Tibial artery (tissue), 4 donors: ENCODE data around the gene PDP2.

Experiments used
- DNase-seq, 2 donors: peaks; one replicate each; pipeline ENCODE4 v3.0.0-alpha.2; 2019
- H3K27ac ChIP-seq, 2 donors: fragments of 200-600 bp; sonication (generic) in 1 of 2; 1 replicate in 1 of 2; 2 replicates in 1 of 2; pipeline ENCODE4 v1.5.1; 2018 to 2019; ENCODE audit warnings: mild to moderate bottlenecking in 1 of 2
- H3K27me3 ChIP-seq, 2 donors: fragments of 200-600 bp; sonication (generic) in 1 of 2; one replicate each; pipeline versions ENCODE4 v1.5.1 to v1.6.0; 2016 to 2019
- H3K36me3 ChIP-seq, 3 donors: fragments of 200-600 bp; sonication (generic) in 2 of 3; one replicate each; pipeline ENCODE4 v1.5.1; 2016 to 2019; ENCODE audit warnings: mild to moderate bottlenecking in 2 of 3
- H3K4me1 ChIP-seq, 4 donors: fragments of 200-600 bp; sonication (generic) in 2 of 4; 1 replicate in 3 of 4; 2 replicates in 1 of 4; pipeline ENCODE4 v1.5.1; 2016 to 2019
- H3K4me3 ChIP-seq, 2 donors: fragments of 200-600 bp; sonication (generic) in 1 of 2; 1 replicate in 1 of 2; 2 replicates in 1 of 2; pipeline ENCODE4 v1.5.1; 2018 to 2019; ENCODE audit warnings: mild to moderate bottlenecking in 2 of 2
- H3K9me3 ChIP-seq, 3 donors: fragments of 200-600 bp; sonication (generic) in 1 of 3; one replicate each; pipeline ENCODE4 v1.5.1; 2016 to 2019
- CTCF ChIP-seq, 2 experiments: fragments of 200-600 bp in 1 of 2; fragments of 450-650 bp in 1 of 2; IDR thresholded peaks; one replicate each; pipeline ENCODE4 v1.5.1; 2017 to 2019; ENCODE audit warnings: antibody characterized with exemption in 2 of 2, mild to moderate bottlenecking in 1 of 2, moderate library complexity in 1 of 2
- intact Hi-C: fragments of 100-400 bp; cut with DNase I; formaldehyde crosslinking; loops from one replicate; pipeline ENCODE4 v1.15.0; 2023; ENCODE audit warnings: low total_unique reads

PDP2 gene

GRCh38 chr16:66849021-66849420, 31.3 kb upstream of the PDP2 start:
- Histone ChIP-seq H3K4me1 (peaks cover 8 to 20% (median 20%) of the 10 kb centered on the region in 4 donors), H3K4me3 (no peak overlapping the region), H3K27ac (no peak overlapping the region), H3K9me3 (no peaks in the 10 kb centered on the region), H3K36me3 (no peaks in the 10 kb centered on the region), H3K27me3 (peaks cover 6 to 25% of the 10 kb centered on the region in 2 donors)
- intact Hi-C loops, result no loop called here
- peak in 1 of 2 donors; percentile 19 for DNase-seq
- TF ChIP-seq CTCF (IDR thresholded peaks at IDR 0.05), result no peak

- H3K9me3 ChIP-seq, result no peaks in the 10 kb centered on the region
- H3K27me3 ChIP-seq, result peaks cover 4 to 19% of the 10 kb centered on the region in 2 donors
- DNase-seq, result peak in 1 of 2 donors; percentile 31
- intact Hi-C loops, result no loop called here
- peaks cover 4 to 15% (median 15%) of the 10 kb centered on the region in 4 donors for H3K4me1 ChIP-seq
- H3K27ac ChIP-seq, result no peak overlapping the region
- H3K36me3 ChIP-seq, result no peaks in the 10 kb centered on the region
- no peak for TF ChIP-seq CTCF (IDR thresholded peaks at IDR 0.05)
- H3K4me3 ChIP-seq, result no peak overlapping the region
Observed at GRCh38 chr16:66849549-66849948, 30.8 kb upstream of the PDP2 start.

- no peaks in the 10 kb centered on the region for H3K9me3 ChIP-seq
- TF ChIP-seq CTCF (IDR thresholded peaks at IDR 0.05), result no peak
- no peaks in the 10 kb centered on the region for H3K36me3 ChIP-seq
- no peak overlapping the region for H3K27ac ChIP-seq
- intact Hi-C loops, result loop anchor here (10.0 kb wide), 1 partner anchor 425 kb away; the partner anchor contains the start of gene BEAN1
- DNase-seq, result peak in 1 of 2 donors; percentile 29
- peaks cover 0 to 8% (median 8%) of the 10 kb centered on the region in 4 donors for H3K4me1 ChIP-seq
- H3K27me3 ChIP-seq, result peaks cover 0 to 12% of the 10 kb centered on the region in 2 donors
- H3K4me3 ChIP-seq, result no peak overlapping the region
Observed at GRCh38 chr16:66850115-66850815, 30.1 kb upstream of the PDP2 start.

- intact Hi-C loops, result loop anchor here (10.0 kb wide), 1 partner anchor 427 kb away; the partner anchor contains the start of gene BEAN1
- no peak for TF ChIP-seq CTCF (IDR thresholded peaks at IDR 0.05)
- Histone ChIP-seq H3K27ac (no peak overlapping the region), H3K9me3 (no peaks in the 10 kb centered on the region), H3K36me3 (no peaks in the 10 kb centered on the region), H3K4me1 (no peaks in the 10 kb centered on the region), H3K4me3 (no peak overlapping the region), H3K27me3 (peaks cover 0 to 4% of the 10 kb centered on the region in 2 donors)
- peak in 1 of 2 donors; percentile 39 for DNase-seq
Observed at GRCh38 chr16:66851166-66851964, 28.9 kb upstream of the PDP2 start.

GRCh38 chr16:66853261-66854139, 26.8 kb upstream of the PDP2 start:
- no peaks in the 10 kb centered on the region for H3K4me1 ChIP-seq
- H3K4me3 ChIP-seq, result no peak overlapping the region
- intact Hi-C loops, result loop anchor here (10.0 kb wide), 1 partner anchor 429 kb away; the partner anchor contains the start of gene BEAN1
- no peaks in the 10 kb centered on the region for H3K9me3 ChIP-seq
- no peaks in the 10 kb centered on the region for H3K36me3 ChIP-seq
- no peak overlapping the region for H3K27ac ChIP-seq
- peaks cover 0 to 4% of the 10 kb centered on the region in 2 donors for H3K27me3 ChIP-seq
- TF ChIP-seq CTCF (IDR thresholded peaks at IDR 0.05), result no peak
- no peak for DNase-seq
